HG02798 (cell line): ENCODE data around the gene DNASE1.
"Not testable (repeated sequence)": the region's sequence is repeated elsewhere in the genome, so short reads cannot be mapped to it uniquely, and the experiment has no call there.

Source experiments
- ATAC-seq: cut with Tn5 transposase; IDR thresholded peaks from one replicate; pipeline ENCODE4 v1.9.1; 2021; ENCODE audit warnings: mild to moderate bottlenecking; ENCODE audit not compliant: unreplicated experiment, poor library complexity

The DNASE1 gene, protein sequence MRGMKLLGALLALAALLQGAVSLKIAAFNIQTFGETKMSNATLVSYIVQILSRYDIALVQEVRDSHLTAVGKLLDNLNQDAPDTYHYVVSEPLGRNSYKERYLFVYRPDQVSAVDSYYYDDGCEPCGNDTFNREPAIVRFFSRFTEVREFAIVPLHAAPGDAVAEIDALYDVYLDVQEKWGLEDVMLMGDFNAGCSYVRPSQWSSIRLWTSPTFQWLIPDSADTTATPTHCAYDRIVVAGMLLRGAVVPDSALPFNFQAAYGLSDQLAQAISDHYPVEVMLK

GRCh38 chr16:3654249-3654991, at the start of gene DNASE1:
TSS of gene DNASE1 (plus strand) at chr16:3654691. CDS start at chr16:3655374, 683 bp downstream.
- ATAC-seq = no peak

DNA sequence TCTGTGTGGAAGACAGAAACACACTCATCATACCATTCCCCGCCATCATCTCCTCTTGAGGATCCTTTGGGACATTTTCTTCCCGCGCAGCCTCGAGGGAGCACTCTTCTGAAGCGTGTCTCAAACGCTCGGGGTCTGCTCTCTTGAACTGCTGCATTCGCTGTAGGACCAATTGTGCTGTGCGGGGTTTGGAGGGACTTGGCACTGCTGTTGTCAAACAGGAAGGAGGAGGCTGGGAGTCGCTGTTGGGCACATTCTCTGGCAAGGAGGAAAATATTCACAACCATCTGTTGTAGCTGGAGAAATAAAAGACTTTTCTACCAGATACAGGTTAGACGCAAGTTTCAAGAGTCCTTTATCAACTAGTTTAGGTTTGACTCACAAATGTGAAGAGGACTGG, 48.0 kb upstream of the DNASE1 start:
- no peak for ATAC-seq

GRCh38 chr16:3607161-3607560, 47.3 kb upstream of the DNASE1 start:
- ATAC-seq = no peak

DNA sequence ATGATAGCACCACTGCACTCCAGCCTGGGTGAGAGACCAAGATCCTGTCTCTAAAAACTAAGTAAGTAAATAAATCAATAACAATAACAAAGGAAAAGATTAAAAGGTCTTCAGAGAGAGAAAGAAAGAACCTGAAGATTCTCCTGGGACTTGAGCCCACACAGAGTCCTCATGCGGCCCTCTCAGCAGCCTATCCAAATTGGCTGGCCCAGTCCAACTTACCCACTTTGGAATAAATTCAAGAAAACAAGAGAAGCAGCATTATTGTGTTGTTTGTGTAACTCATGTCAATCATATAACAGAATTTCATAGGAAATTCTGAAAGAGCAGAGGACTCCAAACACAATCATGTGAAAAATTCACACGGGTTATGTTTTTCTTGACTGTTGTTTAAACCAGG, 46.9 kb upstream of the DNASE1 start:
- no peak for ATAC-seq

DNA sequence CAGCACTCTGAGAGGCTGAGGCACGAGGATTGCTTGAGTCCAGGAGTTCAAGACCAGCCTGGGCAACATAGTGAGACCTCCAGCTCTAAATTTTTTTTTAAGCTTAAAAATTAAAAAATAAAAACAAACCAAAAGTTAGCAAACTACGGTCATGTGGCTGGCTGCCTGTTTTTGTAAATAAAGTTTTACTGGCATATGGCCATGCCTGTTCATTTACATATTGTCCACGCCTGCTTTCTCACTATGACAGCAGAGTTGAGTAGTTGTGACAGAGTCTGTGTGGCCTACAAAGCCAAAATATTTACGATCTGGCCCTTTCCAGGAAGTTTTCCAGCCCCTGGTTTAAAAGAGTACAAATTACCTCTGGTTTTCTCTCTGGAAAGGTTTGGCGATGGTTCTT, 46.4 kb upstream of the DNASE1 start:
- ATAC-seq = no peak

GRCh38 chr16:3608976-3609375, 45.5 kb upstream of the DNASE1 start:
- ATAC-seq = not testable (repeated sequence)

DNA sequence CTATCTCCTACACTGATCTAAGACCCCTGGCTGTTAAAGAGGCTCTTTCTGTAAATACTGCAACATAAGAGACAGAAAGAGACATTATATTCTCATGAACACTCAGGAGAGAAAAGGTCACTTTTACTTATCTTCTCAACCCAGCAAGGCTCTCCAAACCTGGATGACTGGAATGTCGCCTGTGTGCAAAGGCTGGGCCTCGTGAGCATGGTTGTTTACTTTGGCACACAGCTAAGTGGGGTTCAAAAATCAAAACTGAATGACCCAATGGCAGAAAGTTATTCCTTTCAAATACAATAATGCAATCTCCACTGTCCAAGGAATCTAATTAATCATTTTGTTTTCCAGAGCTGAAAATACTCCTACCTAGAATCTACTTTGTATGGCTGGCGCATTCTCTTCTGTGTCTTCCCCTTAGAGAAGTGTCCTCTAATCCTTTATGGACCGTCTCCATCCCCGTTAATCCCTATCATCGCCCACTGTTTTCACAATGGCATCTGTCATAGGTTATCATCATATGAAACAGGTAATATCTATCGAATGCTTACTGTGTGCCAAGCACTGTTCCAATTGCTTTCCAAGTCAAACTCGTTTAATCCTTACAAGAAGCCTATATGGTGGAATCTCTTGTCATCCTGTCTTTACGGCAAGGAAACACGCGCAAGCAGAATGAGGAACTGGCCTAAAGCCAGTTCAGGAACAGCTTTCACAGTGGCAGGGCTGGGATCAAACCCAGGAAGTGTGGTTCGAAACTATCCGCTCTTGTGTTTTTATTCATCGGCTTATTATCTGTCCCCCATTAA, 44.4 kb upstream of the DNASE1 start:
- ATAC-seq = no peak

- no peak for ATAC-seq
These were observed 43.8 kb upstream of the DNASE1 start for GRCh38 chr16:3610698-3611145.

GRCh38 chr16:3611146-3611975, 43.1 kb upstream of the DNASE1 start, which contains the start of gene SLX4:
TSS of gene SLX4 (minus strand) at chr16:3611606. CDS start at chr16:3608964, 2,642 bp downstream.
- ATAC-seq = peak; percentile 94

- ATAC-seq = no peak
These were observed 41.7 kb upstream of the DNASE1 start for GRCh38 chr16:3612510-3613466.

DNA sequence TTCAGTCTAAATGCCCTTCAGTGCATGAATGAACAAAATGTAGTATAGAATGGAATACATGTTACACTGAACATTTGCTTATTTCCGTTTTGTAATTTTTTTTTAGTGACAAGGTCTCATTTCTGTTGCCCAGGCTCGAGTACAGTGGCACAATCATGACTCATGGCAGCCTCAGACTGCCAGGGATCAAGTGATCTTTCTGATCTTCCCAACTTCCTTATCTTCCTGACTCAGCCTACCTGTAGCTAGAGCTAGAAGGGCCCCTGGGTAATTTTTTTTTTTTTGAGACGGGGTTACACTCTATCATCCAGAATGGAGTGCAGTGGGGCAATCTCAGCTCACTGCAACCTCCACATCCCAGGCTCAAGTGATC, 35.7 kb upstream of the DNASE1 start:
- no peak for ATAC-seq

- ATAC-seq = peak; percentile 40
These were observed 30.8 kb upstream of the DNASE1 start for GRCh38 chr16:3623642-3624041.

DNA sequence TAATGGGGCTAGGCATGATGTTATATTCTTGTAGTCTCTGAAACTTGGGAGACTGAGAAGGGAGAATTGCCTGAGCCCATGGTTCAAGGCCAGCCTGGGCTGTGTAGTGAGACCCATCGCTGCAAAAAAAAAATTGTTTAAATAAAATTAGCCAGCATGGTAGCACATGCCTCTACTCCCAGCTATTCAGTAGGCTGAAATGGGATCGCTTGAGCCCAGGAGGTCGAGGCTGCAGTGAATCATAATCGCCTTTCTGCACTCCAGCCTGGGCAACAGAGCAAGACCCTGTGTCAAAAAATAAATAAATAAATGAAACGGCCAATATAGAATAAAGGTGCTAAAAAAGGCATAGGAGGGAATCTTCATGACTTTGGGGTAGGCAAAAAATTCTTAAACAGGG, 29.2 kb upstream of the DNASE1 start:
- ATAC-seq = no peak

DNA sequence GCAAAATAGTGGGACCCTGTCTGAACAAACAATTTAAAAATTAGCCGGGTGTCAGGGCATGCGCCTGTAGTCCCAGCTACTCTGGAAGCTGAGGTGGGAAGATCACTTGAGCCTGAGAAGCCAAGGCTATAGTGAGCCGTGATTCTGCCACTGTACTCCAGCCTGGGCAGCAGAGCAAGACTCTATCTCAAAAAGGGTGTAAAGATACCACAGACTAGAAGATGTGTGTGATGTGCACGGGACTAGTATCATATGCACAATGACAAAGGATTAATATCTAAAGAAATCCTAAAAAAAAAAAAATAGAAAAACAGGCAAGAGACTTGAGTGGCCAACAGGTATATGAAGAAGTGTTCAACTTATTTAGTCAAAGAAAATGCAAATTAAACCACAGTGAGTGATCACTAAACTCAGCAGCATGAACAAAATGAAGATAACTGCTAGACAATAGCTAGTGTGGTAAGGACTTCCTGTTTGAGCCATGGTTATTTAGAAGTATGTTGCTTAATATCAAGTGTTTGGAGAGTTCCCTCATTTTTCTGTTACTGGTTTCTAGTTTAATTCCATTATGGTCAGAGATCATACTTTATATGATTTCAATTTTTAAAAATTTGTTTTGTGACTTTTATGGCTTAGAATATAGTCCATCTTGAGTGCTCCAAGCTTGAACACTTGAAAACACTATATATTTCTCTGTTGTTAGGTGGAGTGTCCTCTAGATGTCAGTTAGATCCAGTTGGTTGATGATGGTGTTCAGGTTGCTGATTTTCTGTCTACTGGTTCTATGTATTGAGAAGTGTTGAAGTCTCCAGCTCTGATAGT, 28.4 kb upstream of the DNASE1 start:
- no peak for ATAC-seq

DNA sequence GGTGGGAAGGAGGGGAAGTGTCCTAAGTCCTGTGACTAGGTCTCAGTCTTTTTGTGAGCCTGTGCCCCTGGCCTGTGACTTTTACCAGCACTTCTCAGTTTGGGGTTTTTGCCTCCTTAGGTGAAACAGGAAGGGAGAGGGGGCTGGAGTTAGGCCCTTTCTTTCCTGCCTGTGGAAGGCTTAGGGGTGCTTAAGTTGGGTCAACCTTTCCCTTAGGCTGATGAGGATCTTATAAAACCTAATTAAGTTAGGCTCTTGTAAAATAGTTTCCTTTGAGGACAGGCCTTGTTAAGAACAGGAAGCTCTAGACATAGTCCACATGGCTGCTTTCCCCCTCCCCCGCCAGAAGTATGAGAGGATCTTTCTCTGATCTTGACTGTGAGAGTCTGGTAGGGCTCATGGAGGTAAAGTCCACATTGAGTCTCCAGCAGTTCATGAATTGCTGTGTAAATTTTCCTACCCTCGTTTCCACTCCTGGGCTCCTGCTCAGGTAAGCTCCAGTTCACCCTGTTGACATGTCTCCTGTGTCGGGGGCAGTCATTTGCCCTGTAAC, 17.0 kb upstream of the DNASE1 start:
- ATAC-seq = no peak

DNA sequence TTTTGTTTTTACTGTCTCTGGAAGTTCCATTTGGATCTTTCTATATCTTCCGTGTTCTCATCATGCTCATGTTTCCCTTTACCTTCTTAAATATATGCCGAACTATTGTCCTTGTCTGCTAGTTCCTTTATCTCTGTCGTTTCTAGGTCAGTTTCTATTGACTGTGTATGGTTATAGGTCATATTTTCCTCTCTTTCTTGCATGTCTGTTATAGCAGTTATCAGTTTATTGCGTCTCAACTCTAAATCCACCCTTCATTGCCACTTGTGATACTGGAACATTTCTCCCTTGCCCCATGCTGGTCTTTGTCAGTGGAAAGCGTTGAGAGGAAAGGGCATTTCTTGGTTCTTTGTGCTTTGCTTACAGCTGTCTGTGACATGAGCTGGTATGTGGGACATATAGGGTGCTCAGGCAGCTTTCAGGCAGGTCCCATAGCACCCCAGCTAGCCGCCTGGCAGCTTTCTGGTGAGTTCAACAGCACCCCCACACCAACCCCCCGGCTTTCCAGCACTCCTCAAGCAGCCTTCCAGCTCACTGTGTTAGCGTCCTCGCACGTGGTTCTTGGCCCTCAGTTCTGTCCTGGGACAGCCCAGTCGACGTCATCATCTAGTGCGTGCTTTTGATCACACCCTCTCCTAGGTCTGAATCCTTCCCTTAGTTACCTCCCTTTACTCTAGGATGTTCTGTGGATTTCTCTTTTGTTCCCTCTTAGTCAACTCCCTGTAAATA, 15.4 kb upstream of the DNASE1 start:
- no peak for ATAC-seq

GRCh38 chr16:3640207-3640606, 14.3 kb upstream of the DNASE1 start:
- ATAC-seq = no peak
